Activated CD8-positive, alpha-beta memory T cell treated with anti-CD3 and anti-CD28 coated beads, Interleukin-2, amount 10 ng/mL, durations not matched to agents 7 days and 5 days (primary cell): ENCODE results near the gene LRRFIP1. TPM values are rescaled to one million over a fixed set of nuclear protein-coding genes. Genes with fewer than 3 reads are reported as not detected.
"Not testable (repeated sequence)": the region's sequence is repeated elsewhere in the genome, so short reads cannot be mapped to it uniquely, and the experiment has no call there.

Source experiments
- ATAC-seq: fragments of 150-1000 bp; cut with Tn5 transposase; one replicate; pipeline ENCODE4 v1.10.0; 2021; ENCODE audit warnings: moderate library complexity
- CTCF ChIA-PET: fragments of 350-600 bp; sonication (Branson Sonifier 250); formaldehyde crosslinking; loops from one replicate; lab custom pipeline; 2021; ENCODE audit warnings: antibody characterized with exemption; lab: Charles Lee
- DNase-seq: peaks from one replicate; pipeline ENCODE4 v3.0.0-alpha.2; 2020
- H3K27ac Mint-ChIP-seq: one replicate; pipeline ENCODE4 v1.8.0; 2021; ENCODE audit warnings: mild to moderate bottlenecking, mixed read lengths
- H3K27me3 Mint-ChIP-seq: one replicate; pipeline ENCODE4 v1.8.0; 2021; ENCODE audit warnings: mixed read lengths
- H3K36me3 Mint-ChIP-seq: one replicate; pipeline ENCODE4 v1.8.0; 2021; ENCODE audit warnings: mild to moderate bottlenecking, mixed read lengths
- H3K4me1 Mint-ChIP-seq: one replicate; pipeline ENCODE4 v1.8.0; 2021; ENCODE audit warnings: mixed read lengths
- H3K4me3 Mint-ChIP-seq: one replicate; pipeline ENCODE4 v1.8.0; 2021; ENCODE audit warnings: mild to moderate bottlenecking, moderate library complexity, mixed read lengths
- H3K9me3 Mint-ChIP-seq: one replicate; pipeline ENCODE4 v1.8.0; 2022; ENCODE audit warnings: low read depth, mixed read lengths
- total RNA-seq, 2 experiments: library from RNA; stranded (reverse); gene quantifications; one replicate each; pipeline ENCODE4 v1.2.3, GENCODE V29; 2021

The LRRFIP1 gene
- total RNA-seq, 2 experiments from 2014 or later = 197 to 229 TPM

- peaks cover 7% of the 10 kb centered on the region for H3K4me1 Mint-ChIP-seq
- peaks cover 44% of the 10 kb centered on the region for H3K27me3 Mint-ChIP-seq
- H3K4me3 Mint-ChIP-seq = no peak overlapping the region
- no peak for ATAC-seq
- DNase-seq = no peak
- H3K36me3 Mint-ChIP-seq = peaks cover 1% of the 10 kb centered on the region
- no peaks in the 10 kb centered on the region for H3K9me3 Mint-ChIP-seq
- H3K27ac Mint-ChIP-seq = no peak overlapping the region
- CTCF ChIA-PET = interaction anchor here (1.3 kb wide), 1 partner anchor 16 kb away, joined by 3 read pairs; no protein-coding TSS in a partner anchor
Measured at GRCh38 chr2:237657063-237657462, 29.7 kb downstream of the LRRFIP1 start.

GRCh38 chr2:237660381-237660900, 33.1 kb downstream of the LRRFIP1 start:
- no peaks in the 10 kb centered on the region for H3K36me3 Mint-ChIP-seq
- peaks cover 9% of the 10 kb centered on the region for H3K4me1 Mint-ChIP-seq
- ATAC-seq (no peak), DNase-seq (no peak)
- no peak overlapping the region for H3K4me3 Mint-ChIP-seq
- no peak overlapping the region for H3K27ac Mint-ChIP-seq
- H3K27me3 Mint-ChIP-seq = peaks cover 42% of the 10 kb centered on the region
- H3K9me3 Mint-ChIP-seq = no peaks in the 10 kb centered on the region
- CTCF ChIA-PET = interaction anchor here (1.3 kb wide), 1 partner anchor 13 kb away, joined by 3 read pairs; no protein-coding TSS in a partner anchor

- Mint-ChIP-seq H3K4me3 (no peak overlapping the region), H3K27ac (no peak overlapping the region), H3K4me1 (peaks cover 6% of the 10 kb centered on the region), H3K27me3 (peaks cover 50% of the 10 kb centered on the region), H3K9me3 (no peaks in the 10 kb centered on the region), H3K36me3 (no peaks in the 10 kb centered on the region)
- ATAC-seq (no peak), DNase-seq (no peak)
- CTCF ChIA-PET = no interaction called here
Measured at GRCh38 chr2:237661270-237661669, 33.9 kb downstream of the LRRFIP1 start.

GRCh38 chr2:237661799-237662328, 34.5 kb downstream of the LRRFIP1 start:
- Mint-ChIP-seq H3K27ac (no peak overlapping the region), H3K36me3 (no peaks in the 10 kb centered on the region), H3K4me1 (peaks cover 9% of the 10 kb centered on the region), H3K27me3 (peaks cover 53% of the 10 kb centered on the region), H3K4me3 (no peak overlapping the region), H3K9me3 (no peaks in the 10 kb centered on the region)
- ATAC-seq (no peak), DNase-seq (no peak)
- CTCF ChIA-PET = interaction anchor here (2.0 kb wide), 1 partner anchor 11 kb away, joined by 8 read pairs; no protein-coding TSS in a partner anchor

- H3K4me1 Mint-ChIP-seq = peaks cover 12% of the 10 kb centered on the region
- no peak overlapping the region for H3K27ac Mint-ChIP-seq
- peak; percentile 69 for ATAC-seq
- peaks cover 52% of the 10 kb centered on the region for H3K27me3 Mint-ChIP-seq
- H3K36me3 Mint-ChIP-seq = no peaks in the 10 kb centered on the region
- CTCF ChIA-PET = interaction anchor here (2.0 kb wide), 1 partner anchor 10 kb away, joined by 8 read pairs; no protein-coding TSS in a partner anchor
- peak; percentile 57 for DNase-seq
- H3K4me3 Mint-ChIP-seq = no peak overlapping the region
- H3K9me3 Mint-ChIP-seq = no peaks in the 10 kb centered on the region
Measured at GRCh38 chr2:237662671-237663093, 35.3 kb downstream of the LRRFIP1 start.

- H3K4me3 Mint-ChIP-seq = no peak overlapping the region
- no peak for ATAC-seq
- no peak for DNase-seq
- H3K36me3 Mint-ChIP-seq = no peaks in the 10 kb centered on the region
- peaks cover 12% of the 10 kb centered on the region for H3K4me1 Mint-ChIP-seq
- H3K27me3 Mint-ChIP-seq = peaks cover 49% of the 10 kb centered on the region
- H3K9me3 Mint-ChIP-seq = no peaks in the 10 kb centered on the region
- CTCF ChIA-PET = interaction anchor here (2.0 kb wide), 1 partner anchor 9 kb away, joined by 8 read pairs; no protein-coding TSS in a partner anchor
- H3K27ac Mint-ChIP-seq = no peak overlapping the region
Measured at GRCh38 chr2:237663517-237664110, 36.2 kb downstream of the LRRFIP1 start.

- Mint-ChIP-seq H3K27me3 (peaks cover 46% of the 10 kb centered on the region), H3K4me1 (peaks cover 13% of the 10 kb centered on the region), H3K27ac (no peak overlapping the region), H3K36me3 (no peaks in the 10 kb centered on the region), H3K4me3 (no peak overlapping the region), H3K9me3 (no peaks in the 10 kb centered on the region)
- no peak for DNase-seq
- CTCF ChIA-PET = interaction anchor here (1.1 kb wide), 1 partner anchor 21 kb away, joined by 4 read pairs; no protein-coding TSS in a partner anchor
- no peak for ATAC-seq
Measured at GRCh38 chr2:237664151-237664550, 36.8 kb downstream of the LRRFIP1 start.

- CTCF ChIA-PET = interaction anchor here (1.0 kb wide), 1 partner anchor 42 kb away, joined by 3 read pairs; no protein-coding TSS in a partner anchor
- Mint-ChIP-seq H3K27me3 (peaks cover 40% of the 10 kb centered on the region), H3K4me3 (no peak overlapping the region), H3K36me3 (no peaks in the 10 kb centered on the region), H3K27ac (no peak overlapping the region), H3K9me3 (no peaks in the 10 kb centered on the region), H3K4me1 (peaks cover 23% of the 10 kb centered on the region)
- ATAC-seq (no peak), DNase-seq (no peak)
Measured at GRCh38 chr2:237665713-237666143, 38.3 kb downstream of the LRRFIP1 start.

GRCh38 chr2:237666606-237667005, 39.2 kb downstream of the LRRFIP1 start:
- Mint-ChIP-seq H3K36me3 (no peaks in the 10 kb centered on the region), H3K9me3 (no peaks in the 10 kb centered on the region), H3K27ac (no peak overlapping the region), H3K4me1 (peaks cover 23% of the 10 kb centered on the region), H3K27me3 (peaks cover 40% of the 10 kb centered on the region), H3K4me3 (no peak overlapping the region)
- no peak for DNase-seq
- ATAC-seq = no peak
- CTCF ChIA-PET = no interaction called here

GRCh38 chr2:237667050-237667576, 39.7 kb downstream of the LRRFIP1 start:
- not testable (repeated sequence) for H3K4me3 Mint-ChIP-seq, H3K9me3 Mint-ChIP-seq, ATAC-seq, H3K36me3 Mint-ChIP-seq, H3K27ac Mint-ChIP-seq, DNase-seq
- Mint-ChIP-seq H3K27me3 (peaks cover 40% of the 10 kb centered on the region), H3K4me1 (peaks cover 25% of the 10 kb centered on the region)
- CTCF ChIA-PET = interaction anchor here (9.4 kb wide), 1 partner anchor 79 kb away, joined by 134 read pairs; no protein-coding TSS in a partner anchor

- DNase-seq (no peak), ATAC-seq (no peak)
- no peak overlapping the region for H3K4me3 Mint-ChIP-seq
- no peaks in the 10 kb centered on the region for H3K36me3 Mint-ChIP-seq
- no peaks in the 10 kb centered on the region for H3K9me3 Mint-ChIP-seq
- H3K4me1 Mint-ChIP-seq = peaks cover 25% of the 10 kb centered on the region
- peaks cover 35% of the 10 kb centered on the region for H3K27me3 Mint-ChIP-seq
- no peak overlapping the region for H3K27ac Mint-ChIP-seq
- CTCF ChIA-PET = interaction anchor here (0.6 to 9.4 kb wide), 3 partner anchors 22 to 78 kb away, joined by 3 to 134 read pairs (median 4); no protein-coding TSS in a partner anchor
Measured at GRCh38 chr2:237667893-237668292, 40.5 kb downstream of the LRRFIP1 start.

GRCh38 chr2:237668440-237668839, 41.1 kb downstream of the LRRFIP1 start:
- CTCF ChIA-PET = interaction anchor here (0.6 to 9.4 kb wide), 3 partner anchors 22 to 77 kb away, joined by 3 to 134 read pairs (median 4); no protein-coding TSS in a partner anchor
- Mint-ChIP-seq H3K4me1 (peaks cover 27% of the 10 kb centered on the region), H3K27ac (no peak overlapping the region), H3K9me3 (no peaks in the 10 kb centered on the region), H3K27me3 (peaks cover 33% of the 10 kb centered on the region), H3K36me3 (no peaks in the 10 kb centered on the region), H3K4me3 (no peak overlapping the region)
- ATAC-seq (no peak), DNase-seq (no peak)

GRCh38 chr2:237669283-237669627, 41.9 kb downstream of the LRRFIP1 start:
- no peak for ATAC-seq
- Mint-ChIP-seq H3K9me3 (no peaks in the 10 kb centered on the region), H3K4me3 (no peak overlapping the region), H3K27ac (no peak overlapping the region), H3K27me3 (peaks cover 27% of the 10 kb centered on the region), H3K36me3 (no peaks in the 10 kb centered on the region), H3K4me1 (peaks cover 36% of the 10 kb centered on the region)
- no peak for DNase-seq
- CTCF ChIA-PET = interaction anchor here (0.7 to 9.4 kb wide), 5 partner anchors 15 to 88 kb away, joined by 3 to 134 read pairs (median 4); no protein-coding TSS in a partner anchor
